ENCODE measurements around the gene TMEM245.
"Not testable (repeated sequence)": the region's sequence is repeated elsewhere in the genome, so short reads cannot be mapped to it uniquely, and the experiment has no call there.

TMEM245 gene

GRCh38 chr9:108991479-108991878, 128.3 kb downstream of the TMEM245 start:
- no peak for DNase-seq (ENCODE audit: low read depth)

GRCh38 chr9:108983885-108984284, 135.9 kb downstream of the TMEM245 start:
- no peak for DNase-seq (ENCODE audit: low read depth)

- DNase-seq (ENCODE audit: low read depth) = no peak
Observed at GRCh38 chr9:108980893-108981292, 138.9 kb downstream of the TMEM245 start.

- DNase-seq (ENCODE audit: low read depth) = no peak
Observed at GRCh38 chr9:108978205-108978604, 141.5 kb downstream of the TMEM245 start.

GRCh38 chr9:108973895-108974294, 145.9 kb downstream of the TMEM245 start:
- no peak for DNase-seq (ENCODE audit: low read depth)

- no peak for DNase-seq (ENCODE audit: low read depth)
Observed at GRCh38 chr9:108972626-108973209, 147.0 kb downstream of the TMEM245 start.

GRCh38 chr9:108972186-108972585, 147.6 kb downstream of the TMEM245 start:
- no peak for DNase-seq (ENCODE audit: low read depth)

GRCh38 chr9:108971392-108971791, 148.4 kb downstream of the TMEM245 start:
- not testable (repeated sequence) for DNase-seq (ENCODE audit: low read depth)

GRCh38 chr9:108967916-108968315, 151.8 kb downstream of the TMEM245 start:
- DNase-seq (ENCODE audit: low read depth) = no peak
